ENCODE results near the gene MLLT3.

MLLT3 gene

GRCh38 chr9:20624201-20625002 lies 2.1 kb upstream of the MLLT3 start:
- DNase-seq: peak; percentile 77

DNA sequence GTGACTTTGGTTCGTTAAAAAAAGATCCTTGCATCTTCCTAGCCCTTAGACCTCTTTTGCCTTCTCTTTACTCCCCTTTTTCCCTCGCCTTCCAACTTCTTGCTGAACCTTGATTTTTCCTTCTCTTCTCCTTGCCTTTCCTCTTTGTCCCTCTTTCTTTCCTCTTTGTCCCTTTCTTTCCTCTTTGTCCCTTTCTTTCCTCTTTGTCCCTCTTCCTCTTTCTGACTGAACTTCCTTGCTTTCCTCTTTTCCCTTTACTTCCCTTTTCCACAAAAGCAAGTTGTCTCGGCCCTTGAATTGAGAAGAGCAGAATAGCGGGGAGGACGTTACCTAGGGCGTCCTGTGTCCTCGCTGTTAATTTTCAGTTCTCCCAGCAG lies 1.4 kb upstream of the MLLT3 start:
- peak; percentile 38 for DNase-seq

- peak; percentile 58 for DNase-seq
These were observed 885 bp upstream of the MLLT3 start for GRCh38 chr9:20623021-20623747.

GRCh38 chr9:20621471-20622329 lies 599 bp downstream of the MLLT3 start:
- DNase-seq: peak; percentile 89

GRCh38 chr9:20620650-20621470 lies 1.4 kb downstream of the MLLT3 start:
- peak; percentile 81 for DNase-seq

DNA sequence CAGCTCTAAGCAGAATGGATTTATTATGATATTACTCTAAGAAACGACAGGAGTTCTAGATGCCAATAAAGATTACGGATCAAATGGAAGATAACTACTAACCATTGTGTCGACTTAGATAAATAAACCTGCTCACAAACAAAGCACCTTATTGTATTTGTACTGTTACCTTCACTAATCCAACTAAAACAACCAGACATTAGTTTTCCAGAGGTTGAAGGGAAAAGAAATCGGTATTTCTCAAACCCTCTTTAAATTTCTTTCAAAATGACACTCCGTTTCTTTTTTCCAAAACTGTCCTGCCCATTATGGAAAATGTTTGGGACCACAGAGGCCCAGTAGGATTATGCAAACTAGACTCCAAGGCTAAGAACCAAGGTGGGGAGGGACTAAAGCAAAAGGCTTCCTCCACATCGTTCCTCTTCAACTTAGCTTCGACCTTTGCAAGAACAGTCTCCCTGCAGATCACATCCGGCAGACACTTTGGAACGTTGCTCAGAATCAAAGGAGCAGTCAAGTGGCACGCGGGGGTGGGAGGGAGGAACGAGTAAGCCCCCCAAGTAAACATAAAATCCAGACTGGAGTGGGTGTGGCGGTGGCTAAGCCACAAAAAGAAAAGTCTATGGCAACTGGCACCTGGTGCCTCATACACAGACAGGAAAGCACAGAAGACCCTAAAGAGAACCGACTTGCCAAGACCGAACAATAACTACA lies 2.7 kb downstream of the MLLT3 start:
- DNase-seq: peak; percentile 65

GRCh38 chr9:20618361-20618802 lies 3.9 kb downstream of the MLLT3 start:
- no peak for DNase-seq

DNA sequence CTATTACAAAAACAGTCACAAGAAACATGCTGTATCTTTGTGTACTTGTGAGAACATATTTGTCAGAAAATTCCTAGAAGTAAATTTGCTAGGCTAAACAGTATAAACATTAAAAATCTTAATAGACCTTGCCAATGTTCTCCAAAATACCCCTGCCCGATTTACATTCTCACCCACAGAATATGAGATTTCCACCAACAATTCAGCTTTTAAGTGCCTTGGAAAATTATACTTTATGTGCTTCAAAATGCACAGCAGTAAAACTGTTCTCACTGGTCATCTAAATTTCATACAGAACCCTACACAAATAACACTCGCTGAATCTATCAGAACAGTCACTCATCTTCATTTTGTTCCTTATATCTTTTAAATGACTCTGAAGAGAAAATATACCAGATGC lies 5.5 kb downstream of the MLLT3 start:
- no peak for DNase-seq

- DNase-seq: no peak
These were observed 7.6 kb downstream of the MLLT3 start for GRCh38 chr9:20614602-20615216.

DNA sequence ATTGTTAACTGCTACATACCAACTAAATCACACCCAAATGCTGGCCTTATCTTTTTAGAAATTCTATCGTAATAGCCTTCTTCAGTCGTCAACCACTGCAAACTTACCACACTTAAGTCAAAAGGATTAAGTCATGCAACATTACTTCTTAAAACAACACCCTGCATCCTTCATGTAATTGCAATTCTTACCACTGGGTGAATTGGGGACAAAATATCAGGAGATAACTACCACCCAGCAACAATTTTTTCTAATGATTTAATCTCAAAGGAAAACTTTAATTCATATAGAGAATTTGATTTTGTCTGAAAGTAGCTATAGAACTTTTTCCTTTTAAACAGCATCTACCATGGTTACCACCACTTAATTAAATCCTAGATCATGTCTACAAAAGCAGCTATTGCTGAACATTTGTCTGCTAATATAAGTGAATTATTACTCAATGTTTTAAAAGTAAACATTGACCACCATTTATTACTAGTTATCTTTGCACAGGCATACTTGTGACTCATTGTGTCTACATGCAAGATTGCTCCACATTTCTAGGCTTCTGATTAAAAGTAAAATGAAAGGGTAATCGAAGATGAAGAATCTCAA lies 10.5 kb downstream of the MLLT3 start:
- no peak for DNase-seq

- no peak for DNase-seq
These were observed 11.7 kb downstream of the MLLT3 start for GRCh38 chr9:20610591-20610990.

GRCh38 chr9:20608582-20608981 lies 13.7 kb downstream of the MLLT3 start:
- DNase-seq: no peak

DNA sequence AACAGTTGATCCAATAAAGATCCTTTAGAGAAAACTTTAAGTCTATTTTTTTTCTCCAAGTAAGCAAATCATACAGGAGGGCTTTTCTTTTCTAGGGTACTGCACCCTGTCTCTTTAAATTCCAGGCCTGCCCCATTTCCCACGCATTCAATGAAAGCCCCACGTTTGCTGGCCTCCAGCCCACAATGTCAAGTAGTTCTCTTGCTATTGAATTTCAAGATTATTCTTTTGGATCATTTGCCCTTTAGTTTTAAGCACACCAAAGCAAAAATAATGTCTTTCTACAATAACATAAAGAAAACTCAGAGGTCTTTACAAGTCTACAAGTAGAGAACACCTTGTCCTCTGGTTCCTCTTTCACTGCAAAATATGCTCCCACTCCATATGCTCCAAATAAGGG lies 15.6 kb downstream of the MLLT3 start:
- DNase-seq: no peak

DNA sequence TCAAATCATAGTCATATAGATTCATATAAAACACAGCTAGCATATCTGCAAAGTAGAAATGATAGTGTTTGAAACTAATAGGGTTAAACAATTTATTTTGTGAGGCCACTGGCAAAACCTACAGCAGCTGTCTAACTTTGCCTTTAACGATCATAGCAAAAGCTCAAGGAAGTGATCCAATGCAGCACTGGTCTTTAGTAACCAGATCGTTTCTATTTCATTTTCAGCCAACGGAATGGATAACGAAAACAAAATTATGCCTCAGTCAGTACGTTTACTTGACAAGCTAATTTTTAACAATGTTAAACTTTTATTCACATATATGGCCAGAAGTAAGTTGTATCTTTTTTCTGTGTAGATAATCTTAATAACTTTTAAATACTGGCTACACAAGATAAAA lies 17.7 kb downstream of the MLLT3 start:
- DNase-seq: no peak

DNA sequence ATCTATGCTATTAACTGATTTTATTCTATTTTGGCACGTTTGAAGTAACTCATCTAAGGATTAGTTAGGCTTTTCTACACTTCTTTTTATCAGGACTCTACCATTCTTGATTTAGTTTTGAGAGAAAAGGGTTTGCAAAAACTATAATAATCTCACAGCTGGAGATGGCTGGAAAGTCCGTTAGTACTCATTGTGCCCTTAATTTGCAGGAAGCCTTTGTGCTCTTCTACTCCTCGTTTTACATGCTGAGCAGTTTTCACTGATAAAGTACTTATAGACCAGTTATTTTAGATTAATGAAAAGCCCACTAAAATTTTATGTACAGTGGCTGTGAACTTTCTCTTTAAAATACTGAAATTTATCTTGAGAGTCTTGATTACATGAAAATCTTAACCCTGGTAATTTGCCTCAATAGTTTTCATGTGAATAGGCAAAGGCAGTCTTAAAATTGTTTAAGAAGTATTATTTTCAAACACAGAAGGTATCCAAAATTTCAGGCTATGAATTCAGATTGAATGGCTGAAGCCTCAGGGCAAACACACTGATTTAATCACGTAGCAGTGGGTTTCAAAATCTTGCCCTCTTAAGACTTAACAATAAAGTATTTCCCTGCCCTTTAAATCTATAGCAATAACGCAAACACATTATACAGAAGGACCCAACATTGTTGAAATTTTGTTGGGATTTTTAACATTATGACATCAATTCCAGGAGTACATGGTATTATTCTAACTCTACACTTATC lies 18.6 kb downstream of the MLLT3 start:
- DNase-seq: peak; percentile 45

GRCh38 chr9:20601292-20601691 lies 21.0 kb downstream of the MLLT3 start:
- DNase-seq: no peak

DNA sequence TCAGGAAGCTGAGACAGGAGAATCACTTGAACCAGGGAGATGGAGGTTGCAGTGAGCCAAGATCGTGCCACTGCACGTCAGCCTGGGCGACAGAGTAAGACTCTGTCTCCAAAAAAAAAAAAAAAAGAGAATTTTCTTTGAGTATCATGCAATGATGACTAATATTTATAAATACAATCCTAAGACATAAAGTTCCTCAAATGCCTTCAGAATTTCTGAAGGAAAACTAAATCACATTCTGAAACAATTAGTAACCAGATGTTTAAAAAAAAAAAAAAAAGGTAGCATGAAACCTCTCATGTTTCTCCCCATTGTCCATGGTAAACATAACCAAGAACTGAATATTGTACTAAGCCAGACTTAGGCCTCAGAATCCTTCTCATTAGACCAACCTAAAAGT lies 23.1 kb downstream of the MLLT3 start:
- no peak for DNase-seq

DNA sequence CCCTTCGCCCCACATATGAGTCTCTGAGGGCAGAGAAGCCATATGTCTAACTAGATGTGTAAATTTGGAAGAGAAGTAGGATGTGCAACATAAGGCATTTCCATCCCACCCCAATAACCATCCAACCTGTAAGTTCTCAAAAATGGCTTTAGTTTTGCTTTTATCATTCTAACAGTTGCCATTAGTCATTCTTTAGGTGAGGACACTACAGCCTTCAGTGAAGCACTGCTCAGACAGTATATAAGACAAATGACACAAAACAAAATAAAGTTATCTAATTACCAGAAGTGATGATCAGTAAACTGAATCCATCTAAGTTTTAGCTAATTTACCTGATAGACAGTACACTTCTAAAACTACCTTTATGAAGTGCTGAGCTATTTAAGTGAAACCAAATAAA lies 23.9 kb downstream of the MLLT3 start:
- no peak for DNase-seq

DNA sequence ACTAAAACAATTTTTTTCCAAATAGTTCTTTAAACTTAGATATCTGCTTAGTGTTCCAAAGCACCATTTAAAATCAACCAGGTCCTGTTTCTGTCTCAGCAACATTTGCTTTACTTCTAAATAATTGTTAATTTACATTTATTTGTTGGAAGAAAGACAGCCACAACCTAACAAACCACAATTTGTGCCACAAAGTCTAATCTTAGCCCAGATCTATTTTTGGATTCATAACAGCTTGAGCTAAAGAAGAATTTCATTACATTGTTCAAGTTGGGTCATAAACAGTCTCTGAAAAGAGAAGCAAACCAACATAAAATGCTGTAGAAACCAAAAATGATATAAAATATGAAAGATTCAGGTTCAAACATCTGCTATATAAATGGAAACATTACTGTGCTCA lies 24.4 kb downstream of the MLLT3 start:
- DNase-seq: no peak

GRCh38 chr9:20594608-20595007 lies 27.7 kb downstream of the MLLT3 start:
- no peak for DNase-seq
